ENCODE data around the gene TPGS1. TPM values are rescaled to one million over a fixed set of nuclear protein-coding genes. Genes with fewer than 3 reads are reported as not detected.

The TPGS1 gene
- total RNA-seq, 2 donors from 2014 or later = 6.3 to 14.1 TPM

DNA sequence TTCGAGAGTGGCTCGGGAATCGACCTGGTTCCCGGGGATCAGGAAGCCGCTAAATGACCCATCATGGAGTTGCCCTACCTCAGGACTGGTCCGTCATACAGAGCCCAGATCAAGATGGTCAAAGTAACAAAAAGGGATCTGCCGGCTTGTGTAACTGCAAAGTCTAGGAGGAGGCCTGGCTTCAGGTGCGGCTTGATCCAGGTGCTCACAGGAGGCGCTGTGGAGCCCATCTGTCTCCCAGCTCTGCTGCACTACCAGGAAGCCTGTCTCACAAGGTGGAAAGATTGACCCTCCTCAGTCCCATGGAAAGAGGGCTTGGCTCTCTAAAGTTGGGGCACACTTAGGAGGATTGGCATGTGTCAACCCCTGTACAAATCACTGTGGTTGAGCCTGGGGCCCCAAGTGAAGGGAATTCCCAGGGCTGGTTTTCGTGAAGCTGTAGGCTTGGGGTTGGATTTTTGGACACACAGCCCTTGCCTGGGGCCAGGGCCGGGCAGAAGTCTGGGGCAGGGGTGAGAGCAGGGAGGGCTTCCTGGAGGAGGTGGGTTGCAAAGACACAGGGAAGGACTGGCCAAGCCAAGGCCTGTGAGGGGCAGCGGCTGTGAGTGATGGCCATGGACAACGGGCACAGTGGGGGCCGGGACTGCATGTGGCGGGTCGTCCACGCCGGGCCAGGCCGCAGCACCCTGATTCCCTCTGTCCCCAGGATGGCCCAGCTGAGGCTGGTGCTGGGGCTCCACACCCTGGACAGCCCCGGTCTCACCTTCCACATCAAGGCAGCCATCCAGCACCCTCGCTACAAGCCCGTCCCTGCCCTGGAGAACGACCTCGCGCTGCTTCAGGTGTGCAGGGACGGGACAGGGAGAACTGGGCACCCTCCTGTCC lies 40.8 kb downstream of the TPGS1 start:
- no peaks in the 10 kb centered on the region for H3K27me3 Mint-ChIP-seq
- H3K4me1 Mint-ChIP-seq = peaks cover 5% of the 10 kb centered on the region
- no peaks in the 10 kb centered on the region for H3K9me3 Mint-ChIP-seq
- no peak for ATAC-seq (replicated peaks)
- no peak overlapping the region for H3K4me3 Mint-ChIP-seq
- H3K27ac Mint-ChIP-seq = no peak overlapping the region
- no peaks in the 10 kb centered on the region for H3K36me3 Mint-ChIP-seq (ENCODE audit: low read depth)

DNA sequence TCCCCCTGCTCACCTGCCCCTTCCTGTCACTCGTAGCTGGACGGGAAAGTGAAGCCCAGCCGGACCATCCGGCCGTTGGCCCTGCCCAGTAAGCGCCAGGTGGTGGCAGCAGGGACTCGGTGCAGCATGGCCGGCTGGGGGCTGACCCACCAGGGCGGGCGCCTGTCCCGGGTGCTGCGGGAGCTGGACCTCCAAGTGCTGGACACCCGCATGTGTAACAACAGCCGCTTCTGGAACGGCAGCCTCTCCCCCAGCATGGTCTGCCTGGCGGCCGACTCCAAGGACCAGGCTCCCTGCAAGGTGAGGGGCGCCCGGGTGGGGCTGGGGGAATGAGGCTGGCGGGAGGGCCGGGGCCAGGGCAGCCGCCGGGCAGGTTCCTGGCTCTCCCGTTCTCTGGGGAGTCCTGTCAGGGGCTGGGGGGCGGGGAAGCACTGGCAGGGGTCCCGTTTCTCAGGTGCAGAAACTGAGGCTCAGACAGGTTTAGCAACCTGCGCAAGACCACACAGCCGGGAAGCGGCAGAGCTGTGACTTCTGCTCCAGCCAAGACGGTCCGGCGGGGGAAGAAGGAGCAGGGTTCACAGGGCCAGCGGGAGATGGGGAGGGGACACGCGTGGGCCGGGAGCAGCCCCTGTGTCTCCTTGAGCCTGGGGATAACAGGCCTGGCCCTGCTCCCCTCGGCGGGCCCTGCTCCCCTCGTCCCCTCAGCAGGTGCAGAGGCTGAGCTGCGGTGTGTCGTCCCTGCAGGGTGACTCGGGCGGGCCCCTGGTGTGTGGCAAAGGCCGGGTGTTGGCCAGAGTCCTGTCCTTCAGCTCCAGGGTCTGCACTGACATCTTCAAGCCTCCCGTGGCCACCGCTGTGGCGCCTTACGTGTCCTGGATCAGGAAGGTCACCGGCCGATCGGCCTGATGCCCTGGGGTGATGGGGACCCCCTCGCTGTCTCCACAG lies 41.9 kb downstream of the TPGS1 start:
- Mint-ChIP-seq H3K27ac (no peak overlapping the region), H3K4me1 (peaks cover 5% of the 10 kb centered on the region)
- no peak for ATAC-seq (replicated peaks)

DNA sequence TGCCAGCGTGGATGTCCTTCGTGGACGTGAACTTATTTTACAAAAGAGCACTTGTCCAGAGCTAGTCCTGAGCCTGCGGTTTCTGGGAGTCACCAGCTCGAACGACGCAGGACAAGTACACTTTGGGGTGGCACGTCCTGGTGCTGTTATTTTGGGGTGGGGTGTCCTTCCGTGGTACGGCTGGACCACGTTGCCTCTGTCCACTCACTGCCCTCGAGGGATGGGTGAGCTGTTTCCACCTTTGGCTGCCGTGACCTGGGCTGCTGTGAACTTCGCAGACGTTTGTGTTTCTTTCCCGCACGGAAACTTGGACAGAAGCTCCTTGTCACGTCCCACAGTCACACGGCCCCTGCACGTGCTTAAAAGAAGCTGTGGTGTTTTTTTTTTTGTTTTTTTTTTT lies 47.5 kb downstream of the TPGS1 start:
- H3K36me3 Mint-ChIP-seq (ENCODE audit: low read depth) = no peaks in the 10 kb centered on the region
- H3K4me1 Mint-ChIP-seq = no peaks in the 10 kb centered on the region
- no peaks in the 10 kb centered on the region for H3K27me3 Mint-ChIP-seq
- no peaks in the 10 kb centered on the region for H3K9me3 Mint-ChIP-seq
- H3K4me3 Mint-ChIP-seq = no peak overlapping the region
- ATAC-seq (replicated peaks) = no peak
- no peak overlapping the region for H3K27ac Mint-ChIP-seq

More for the DNA sequence above, 41.9 kb downstream of the TPGS1 start:
- Mint-ChIP-seq H3K4me3 (no peak overlapping the region), H3K27me3 (no peaks in the 10 kb centered on the region), H3K9me3 (no peaks in the 10 kb centered on the region), H3K36me3 (ENCODE audit: low read depth) (no peaks in the 10 kb centered on the region)

DNA sequence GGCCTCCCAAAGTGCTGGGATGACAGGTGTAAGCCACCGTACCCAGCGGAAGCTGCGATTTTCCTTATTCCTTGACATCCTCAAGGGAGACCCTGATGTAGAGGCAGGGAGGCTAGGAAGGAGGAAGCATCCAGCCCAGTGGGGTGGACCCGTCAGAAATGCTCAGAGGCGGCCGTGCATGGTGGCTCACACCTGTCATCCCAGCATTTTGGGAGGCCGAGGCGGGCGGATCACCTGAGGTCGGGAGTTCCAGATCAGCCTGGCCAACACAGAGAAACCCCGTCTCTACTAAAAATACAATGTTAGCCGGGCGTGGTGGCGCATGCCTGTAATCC lies 48.1 kb downstream of the TPGS1 start:
- Mint-ChIP-seq H3K9me3 (no peaks in the 10 kb centered on the region), H3K27ac (no peak overlapping the region), H3K27me3 (no peaks in the 10 kb centered on the region), H3K36me3 (ENCODE audit: low read depth) (no peaks in the 10 kb centered on the region), H3K4me1 (no peaks in the 10 kb centered on the region), H3K4me3 (no peak overlapping the region)
- no peak for ATAC-seq (replicated peaks)

DNA sequence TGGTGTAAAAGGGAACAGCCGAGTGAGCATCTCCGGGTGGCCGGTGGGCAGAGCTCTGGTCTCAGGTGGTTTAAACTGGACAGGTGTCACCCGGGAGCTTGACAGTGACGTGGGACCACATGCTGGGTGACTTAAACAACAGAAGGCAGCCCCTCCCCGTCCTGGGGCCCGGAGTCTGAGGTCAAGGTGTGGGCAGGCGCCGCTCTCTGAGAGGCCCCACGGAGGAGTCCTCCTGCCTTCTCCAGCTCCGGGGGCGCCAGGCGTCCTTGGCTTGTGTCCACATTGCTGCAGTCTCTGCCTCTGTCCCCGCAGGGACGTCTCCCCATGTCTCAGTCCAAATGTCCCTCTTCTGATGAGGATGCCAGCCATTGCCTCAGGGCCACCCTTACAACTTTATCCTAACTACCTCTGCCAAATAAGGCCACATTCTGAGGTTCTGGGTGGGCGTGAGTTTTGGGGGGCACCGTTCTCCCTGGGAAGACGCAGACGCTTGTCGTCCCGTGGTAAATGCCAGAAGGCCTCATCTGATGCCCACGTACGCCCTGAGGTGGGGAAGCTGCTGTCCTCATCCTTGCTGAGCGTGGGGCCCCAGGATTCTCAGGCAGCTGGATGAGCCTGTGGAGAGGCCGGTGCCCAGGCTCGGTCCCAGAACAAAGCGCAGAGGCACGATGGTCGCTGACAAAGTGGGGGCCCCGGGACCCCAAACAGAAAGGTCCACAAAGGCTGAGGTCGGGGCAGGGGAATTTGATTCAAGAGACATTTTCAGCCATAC lies 49.5 kb downstream of the TPGS1 start:
- no peaks in the 10 kb centered on the region for H3K36me3 Mint-ChIP-seq (ENCODE audit: low read depth)
- no peaks in the 10 kb centered on the region for H3K9me3 Mint-ChIP-seq
- H3K4me3 Mint-ChIP-seq = no peak overlapping the region
- ATAC-seq (replicated peaks) = no peak
- no peaks in the 10 kb centered on the region for H3K4me1 Mint-ChIP-seq
- H3K27me3 Mint-ChIP-seq = no peaks in the 10 kb centered on the region
- no peak overlapping the region for H3K27ac Mint-ChIP-seq

DNA sequence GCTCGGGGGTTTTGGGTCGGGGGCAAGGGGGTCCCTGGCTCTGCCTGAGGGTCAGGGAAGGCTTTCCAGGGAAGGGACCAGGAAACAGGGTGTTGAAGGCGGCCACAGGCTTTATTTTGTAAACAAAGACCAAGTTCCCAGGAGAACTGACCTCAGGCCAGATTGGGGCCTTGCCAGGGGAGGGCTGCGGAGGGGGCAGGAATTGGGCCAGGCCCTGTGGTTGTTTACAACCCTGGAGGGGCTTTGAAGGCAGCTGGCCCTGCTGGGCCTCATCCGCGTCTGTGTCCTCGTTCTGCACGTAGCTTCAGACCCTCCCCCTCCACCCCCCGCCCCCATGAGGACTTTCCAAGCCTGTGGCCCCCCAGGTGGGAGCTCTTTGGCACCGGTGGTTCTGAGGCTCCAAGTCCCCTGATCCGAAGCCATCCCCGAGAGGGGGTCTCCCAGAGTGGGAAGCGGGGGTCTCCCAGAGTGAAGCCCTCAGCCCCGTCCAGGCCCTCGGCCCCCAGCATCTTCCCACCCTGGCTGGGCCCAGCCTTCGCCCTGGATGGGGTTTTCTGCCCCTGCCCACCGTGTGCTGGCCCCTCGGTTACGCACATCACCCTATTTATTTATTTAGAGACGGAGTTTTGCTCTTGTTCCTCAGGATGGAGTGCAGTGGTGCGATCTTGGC lies 51.6 kb downstream of the TPGS1 start:
- Mint-ChIP-seq H3K27ac (no peak overlapping the region), H3K27me3 (no peaks in the 10 kb centered on the region), H3K4me3 (no peak overlapping the region), H3K9me3 (no peaks in the 10 kb centered on the region), H3K36me3 (ENCODE audit: low read depth) (no peaks in the 10 kb centered on the region), H3K4me1 (no peaks in the 10 kb centered on the region)
- ATAC-seq (replicated peaks) = no peak

DNA sequence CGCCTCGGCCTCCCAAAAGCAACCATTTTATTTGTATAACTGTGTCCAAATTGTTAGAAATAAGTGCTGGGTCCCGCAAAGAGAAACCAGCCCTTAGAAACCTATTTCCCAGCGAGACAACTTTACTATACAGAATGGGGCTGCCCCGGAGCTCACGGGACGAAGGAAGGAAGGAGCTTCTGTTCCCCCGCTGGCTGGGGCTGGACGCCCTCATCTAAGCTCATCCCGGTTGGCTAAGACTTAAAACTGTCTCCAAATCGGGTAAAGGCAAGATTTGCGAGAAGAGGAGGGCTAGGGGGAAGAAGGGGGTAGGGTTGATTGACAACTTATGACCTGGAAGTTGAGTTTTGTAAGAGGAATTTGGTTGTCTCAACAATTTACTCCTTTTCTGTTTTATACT lies 52.8 kb downstream of the TPGS1 start:
- Mint-ChIP-seq H3K27me3 (no peaks in the 10 kb centered on the region), H3K36me3 (ENCODE audit: low read depth) (no peaks in the 10 kb centered on the region), H3K27ac (no peak overlapping the region), H3K4me1 (no peaks in the 10 kb centered on the region), H3K9me3 (no peaks in the 10 kb centered on the region), H3K4me3 (no peak overlapping the region)
- no peak for ATAC-seq (replicated peaks)

DNA sequence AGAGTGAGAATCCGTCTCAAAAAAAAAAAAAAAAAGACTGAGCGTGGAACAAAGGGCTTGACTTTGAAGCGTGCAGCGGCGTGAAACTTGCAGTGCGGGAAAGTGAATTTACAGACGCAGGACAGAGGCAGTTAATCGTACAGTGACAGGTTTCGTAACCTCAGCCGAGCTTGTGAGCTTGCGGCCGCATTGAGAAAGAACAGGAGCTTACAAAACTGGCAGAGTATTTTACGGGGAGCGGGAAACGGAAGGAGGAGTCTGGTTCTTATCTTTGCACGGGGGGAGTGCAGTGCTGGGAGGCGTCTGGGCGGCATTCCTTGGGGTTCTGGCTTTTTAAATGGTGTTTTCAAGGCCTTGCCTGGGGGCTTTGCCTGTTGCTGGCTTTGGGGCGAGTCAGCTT lies 59.1 kb downstream of the TPGS1 start:
- no peaks in the 10 kb centered on the region for H3K9me3 Mint-ChIP-seq
- peaks cover 6% of the 10 kb centered on the region for H3K36me3 Mint-ChIP-seq (ENCODE audit: low read depth)
- no peaks in the 10 kb centered on the region for H3K27me3 Mint-ChIP-seq
- no peak overlapping the region for H3K27ac Mint-ChIP-seq
- peaks cover 6% of the 10 kb centered on the region for H3K4me1 Mint-ChIP-seq
- H3K4me3 Mint-ChIP-seq = no peak overlapping the region
- ATAC-seq (replicated peaks) = no peak

DNA sequence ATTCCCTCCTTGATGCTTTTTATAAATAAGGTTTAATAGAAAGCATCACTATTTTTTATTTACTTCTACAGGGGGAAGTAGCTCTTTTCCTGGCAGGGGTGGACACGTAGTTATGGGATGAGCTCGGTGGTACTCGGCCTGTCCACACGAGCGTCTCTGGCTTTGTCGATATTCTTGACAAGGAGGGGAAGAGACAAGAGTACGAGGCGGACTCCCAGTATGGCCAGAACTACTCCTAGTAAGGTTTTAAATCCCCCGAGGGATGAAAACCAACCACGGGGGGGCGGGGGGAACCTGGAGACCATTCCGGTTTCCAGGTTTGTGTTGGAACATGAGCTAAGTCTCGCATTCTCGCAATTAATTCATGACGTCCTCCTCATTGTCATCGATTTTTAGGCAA lies 59.5 kb downstream of the TPGS1 start:
- Mint-ChIP-seq H3K4me1 (peaks cover 6% of the 10 kb centered on the region), H3K27me3 (no peaks in the 10 kb centered on the region), H3K9me3 (no peaks in the 10 kb centered on the region), H3K36me3 (ENCODE audit: low read depth) (peaks cover 6% of the 10 kb centered on the region), H3K4me3 (no peak overlapping the region), H3K27ac (no peak overlapping the region)
- no peak for ATAC-seq (replicated peaks)

DNA sequence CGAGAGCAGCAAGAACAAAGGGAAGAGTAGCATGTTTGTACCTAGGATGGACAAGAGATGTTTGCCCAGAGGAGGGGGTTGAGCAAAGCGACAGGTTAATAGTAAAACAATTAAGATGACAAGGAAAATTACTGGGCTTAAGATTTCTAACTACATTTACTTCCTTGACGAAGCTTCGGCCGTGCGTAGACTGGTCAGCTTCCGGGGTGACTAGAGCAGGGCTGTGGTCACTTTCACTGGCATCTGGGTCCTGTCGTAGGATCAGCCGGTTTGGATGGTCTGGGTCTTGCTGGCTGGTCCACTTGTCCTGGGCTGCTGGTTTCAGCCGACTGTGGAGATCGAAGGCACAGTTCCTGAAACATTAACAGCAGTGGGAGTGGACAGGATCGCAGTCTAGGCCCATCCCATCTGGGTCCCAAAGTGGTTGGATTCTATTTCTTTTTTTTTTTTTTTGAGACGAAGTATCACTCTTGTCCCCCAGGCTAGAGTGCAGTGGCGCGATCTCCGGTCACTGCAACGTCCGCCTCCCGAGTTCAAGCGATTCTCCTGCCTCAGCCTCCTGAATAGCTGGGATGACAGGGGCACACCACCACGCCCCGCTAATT lies 60.1 kb downstream of the TPGS1 start:
- H3K27ac Mint-ChIP-seq = no peak overlapping the region
- no peak overlapping the region for H3K4me3 Mint-ChIP-seq
- no peaks in the 10 kb centered on the region for H3K27me3 Mint-ChIP-seq
- no peaks in the 10 kb centered on the region for H3K9me3 Mint-ChIP-seq
- peaks cover 6% of the 10 kb centered on the region for H3K36me3 Mint-ChIP-seq (ENCODE audit: low read depth)
- ATAC-seq (replicated peaks) = no peak
- H3K4me1 Mint-ChIP-seq = peaks cover 6% of the 10 kb centered on the region

Other genes with a start within 250 kb of the TPGS1 start
- 1 to 10 TPM; 1.3 to 3.8 TPM for gene PLPP2, start 216.1 kb upstream of the TPGS1 start, total RNA-seq
- gene MIER2, start 162.7 kb upstream of the TPGS1 start, total RNA-seq = 10 to 100 TPM; 23.2 TPM
- under 1 TPM; 0.13 to 0.40 TPM for gene C2CD4C, start 98.3 kb upstream of the TPGS1 start, total RNA-seq
- gene SHC2, start 46.5 kb upstream of the TPGS1 start, total RNA-seq = under 1 TPM in 1 of 2 donors, not detected in 1; 0.26 TPM
- gene MADCAM1, start 11.0 kb upstream of the TPGS1 start, total RNA-seq = under 1 TPM in 1 of 2 donors, not detected in 1; 0.29 TPM
- gene CDC34, start 24.3 kb downstream of the TPGS1 start, total RNA-seq = 10 to 100 TPM; 31.4 to 44.5 TPM
- 10 to 100 TPM; 30.5 to 31.3 TPM for gene GZMM, start 36.6 kb downstream of the TPGS1 start, total RNA-seq
- 100 to 1,000 TPM; 170 to 244 TPM for gene BSG, start 65.1 kb downstream of the TPGS1 start, total RNA-seq
- gene HCN2, start 82.4 kb downstream of the TPGS1 start, total RNA-seq = under 1 TPM; 0.58 to 0.98 TPM
- 10 to 100 TPM; 46.1 to 59.8 TPM for gene POLRMT, start 126.0 kb downstream of the TPGS1 start, total RNA-seq
- 1 to 10 TPM in 1 of 2 donors, not detected in 1; 1.7 TPM for gene FGF22, start 132.4 kb downstream of the TPGS1 start, total RNA-seq
- gene RNF126, start 155.7 kb downstream of the TPGS1 start, total RNA-seq = 100 to 1,000 TPM in 1 of 2 donors, 10 to 100 TPM in 1; 74.0 to 103 TPM
- 1 to 10 TPM; 7.0 to 9.1 TPM for gene FSTL3, start 168.9 kb downstream of the TPGS1 start, total RNA-seq
- not detected for gene PRSS57, start 188.0 kb downstream of the TPGS1 start, total RNA-seq
- gene PALM, start 201.4 kb downstream of the TPGS1 start, total RNA-seq = under 1 TPM in 1 of 2 donors, not detected in 1; 0.26 TPM
- under 1 TPM; 0.45 to 0.50 TPM for gene MISP, start 243.6 kb downstream of the TPGS1 start, total RNA-seq